CD1c-positive myeloid dendritic cell (primary cell): ENCODE results near the gene GID8.
A peak's percentile ranks its signal among the peaks of the same experiment; 100 is the strongest.

ENCODE experiments used
- DNase-seq: peaks from one replicate; pipeline ENCODE4 v3.0.0-alpha.2; 2016; ENCODE audit errors: extremely low spot score

GID8 gene

GRCh38 chr20:62986257-62986800, 48.4 kb downstream of the GID8 start:
- no peak for DNase-seq

GRCh38 chr20:62987114-62987513, 49.2 kb downstream of the GID8 start:
- no peak for DNase-seq

GRCh38 chr20:62989201-62989601, 51.3 kb downstream of the GID8 start:
- DNase-seq, result peak; percentile 35

GRCh38 chr20:62990306-62990825, 52.4 kb downstream of the GID8 start:
- DNase-seq, result no peak

GRCh38 chr20:62991196-62991807, 53.4 kb downstream of the GID8 start:
- no peak for DNase-seq

- no peak for DNase-seq
Observed at GRCh38 chr20:62991863-62992262, 53.9 kb downstream of the GID8 start.

GRCh38 chr20:62993856-62994494, 56.0 kb downstream of the GID8 start:
- no peak for DNase-seq

- DNase-seq, result no peak
Observed at GRCh38 chr20:62994869-62995281, 56.9 kb downstream of the GID8 start.

DNA sequence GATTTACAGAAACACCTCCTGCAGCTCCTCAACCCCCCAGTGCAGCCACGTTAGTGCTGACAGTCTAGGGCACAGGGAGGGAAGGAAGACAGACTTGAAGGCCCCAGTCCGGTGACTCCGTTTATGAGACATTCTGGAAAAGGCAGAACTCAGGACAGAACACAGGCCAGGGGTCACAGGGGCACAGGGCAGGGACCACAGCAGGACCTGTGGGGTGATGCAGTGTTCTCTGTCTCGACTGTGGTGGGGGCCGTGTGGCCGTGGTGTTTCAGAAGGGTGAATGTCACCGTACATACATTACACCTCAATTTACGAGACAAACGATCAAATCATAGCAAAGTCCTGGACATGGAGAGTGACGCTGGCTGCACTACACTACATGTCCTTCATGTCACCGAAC, 57.5 kb downstream of the GID8 start:
- no peak for DNase-seq

DNA sequence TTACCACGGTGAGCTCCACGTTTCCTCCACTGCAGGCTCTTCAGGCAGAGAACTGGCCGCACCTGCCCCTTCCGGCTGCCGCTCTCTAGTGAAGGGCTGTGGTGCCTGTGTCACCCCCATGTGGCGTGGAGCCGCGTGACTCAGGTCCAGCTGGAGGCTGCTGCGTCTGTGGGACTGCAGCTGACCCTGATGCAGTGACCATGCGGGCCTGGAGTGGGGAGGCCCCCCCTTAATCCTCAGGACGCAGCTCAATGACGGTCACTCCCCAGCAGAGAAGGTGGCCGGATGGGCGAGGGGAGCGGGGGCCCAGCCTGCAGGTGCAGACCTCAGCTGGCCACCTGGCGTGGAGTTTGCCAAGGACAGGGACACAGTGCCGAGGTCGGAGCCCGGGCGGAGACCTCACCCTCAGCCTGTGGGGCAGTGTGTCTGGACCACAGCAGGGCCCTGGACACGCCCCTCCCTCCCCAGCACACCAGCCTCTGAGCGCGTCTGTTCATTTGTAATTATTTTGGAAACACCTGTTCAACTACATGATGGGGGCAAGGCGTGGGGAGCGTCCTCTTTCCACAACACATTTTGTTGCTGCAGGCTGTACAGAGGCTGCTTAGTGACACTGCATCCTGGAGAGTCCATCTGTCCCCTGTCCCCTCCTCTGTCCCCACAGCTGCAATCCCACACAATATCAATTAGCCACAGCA, 58.1 kb downstream of the GID8 start:
- no peak for DNase-seq

- DNase-seq, result no peak
Observed at GRCh38 chr20:62996596-62996982, 58.6 kb downstream of the GID8 start.

- DNase-seq, result peak; percentile 91
Observed at GRCh38 chr20:62997417-62998035, 59.6 kb downstream of the GID8 start.
